SHP77 (cell line): ENCODE results near the gene OSBPL2.

Source experiments
- DNase-seq, 2 experiments: peaks; one replicate each; lab custom pipeline; 2025; lab: John Stamatoyannopoulos, UW

Gene OSBPL2

GRCh38 chr20:62285151-62285550 is 46.8 kb downstream of the OSBPL2 start:
- DNase-seq = no peak

GRCh38 chr20:62285722-62286121 is 47.4 kb downstream of the OSBPL2 start:
- no peak for DNase-seq

GRCh38 chr20:62286493-62287064 is 48.3 kb downstream of the OSBPL2 start:
- no peak for DNase-seq

- no peak for DNase-seq
These were observed 48.8 kb downstream of the OSBPL2 start for GRCh38 chr20:62287129-62287528.

- DNase-seq = no peak
These were observed 49.6 kb downstream of the OSBPL2 start for GRCh38 chr20:62287759-62288534.

- no peak for DNase-seq
These were observed 50.3 kb downstream of the OSBPL2 start for GRCh38 chr20:62288535-62289105.

- DNase-seq = no peak
These were observed 50.8 kb downstream of the OSBPL2 start for GRCh38 chr20:62289131-62289530.

- DNase-seq = no peak
These were observed 51.6 kb downstream of the OSBPL2 start for GRCh38 chr20:62289898-62290297.

- no peak for DNase-seq
These were observed 53.1 kb downstream of the OSBPL2 start for GRCh38 chr20:62291251-62292066.

GRCh38 chr20:62292108-62292507 is 53.8 kb downstream of the OSBPL2 start:
- no peak for DNase-seq

GRCh38 chr20:62293111-62293784 is 54.9 kb downstream of the OSBPL2 start:
- DNase-seq = no peak

- no peak for DNase-seq
These were observed 55.6 kb downstream of the OSBPL2 start for GRCh38 chr20:62293946-62294345.

- DNase-seq = no peak
These were observed 56.2 kb downstream of the OSBPL2 start for GRCh38 chr20:62294516-62294915.

GRCh38 chr20:62296724-62297448 is 58.6 kb downstream of the OSBPL2 start:
- DNase-seq = no peak

GRCh38 chr20:62297449-62298227 is 59.3 kb downstream of the OSBPL2 start:
- DNase-seq = peak in 1 of 2 experiments; percentile 26

- no peak for DNase-seq
These were observed 60.4 kb downstream of the OSBPL2 start for GRCh38 chr20:62298577-62299249.

- no peak for DNase-seq
These were observed 61.4 kb downstream of the OSBPL2 start for GRCh38 chr20:62299666-62300236.

- no peak for DNase-seq
These were observed 62.0 kb downstream of the OSBPL2 start for GRCh38 chr20:62300319-62300718.

- DNase-seq = no peak
These were observed 62.9 kb downstream of the OSBPL2 start for GRCh38 chr20:62301111-62301668.
